ENCODE measurements around the gene PLTP.
"Not testable (repeated sequence)": the region's sequence is repeated elsewhere in the genome, so short reads cannot be mapped to it uniquely, and the experiment has no call there.

Gene PLTP

GRCh38 chr20:45904583-45905504, 7.1 kb downstream of the PLTP start:
- TF ChIP-seq, protein P1, sequence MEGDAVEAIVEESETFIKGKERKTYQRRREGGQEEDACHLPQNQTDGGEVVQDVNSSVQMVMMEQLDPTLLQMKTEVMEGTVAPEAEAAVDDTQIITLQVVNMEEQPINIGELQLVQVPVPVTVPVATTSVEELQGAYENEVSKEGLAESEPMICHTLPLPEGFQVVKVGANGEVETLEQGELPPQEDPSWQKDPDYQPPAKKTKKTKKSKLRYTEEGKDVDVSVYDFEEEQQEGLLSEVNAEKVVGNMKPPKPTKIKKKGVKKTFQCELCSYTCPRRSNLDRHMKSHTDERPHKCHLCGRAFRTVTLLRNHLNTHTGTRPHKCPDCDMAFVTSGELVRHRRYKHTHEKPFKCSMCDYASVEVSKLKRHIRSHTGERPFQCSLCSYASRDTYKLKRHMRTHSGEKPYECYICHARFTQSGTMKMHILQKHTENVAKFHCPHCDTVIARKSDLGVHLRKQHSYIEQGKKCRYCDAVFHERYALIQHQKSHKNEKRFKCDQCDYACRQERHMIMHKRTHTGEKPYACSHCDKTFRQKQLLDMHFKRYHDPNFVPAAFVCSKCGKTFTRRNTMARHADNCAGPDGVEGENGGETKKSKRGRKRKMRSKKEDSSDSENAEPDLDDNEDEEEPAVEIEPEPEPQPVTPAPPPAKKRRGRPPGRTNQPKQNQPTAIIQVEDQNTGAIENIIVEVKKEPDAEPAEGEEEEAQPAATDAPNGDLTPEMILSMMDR (IDR thresholded peaks at IDR 0.05; ENCODE audit: borderline replicate concordance, control extremely low read depth, extremely low read depth, insufficient read depth, missing control alignments) = no peak

GRCh38 chr20:45902199-45902701, 9.7 kb downstream of the PLTP start:
- in situ Hi-C loops (cut with MboI; ENCODE audit: low sequenced_read_pairs, unreplicated experiment) = no loop called here
- TF ChIP-seq, protein P1 (IDR thresholded peaks at IDR 0.05; ENCODE audit: borderline replicate concordance, control extremely low read depth, extremely low read depth, insufficient read depth, missing control alignments) = no peak
- DNase-seq (ENCODE audit: low spot score) = no peak

More at GRCh38 chr20:45904583-45905504, 7.1 kb downstream of the PLTP start:
- in situ Hi-C loops (cut with MboI; ENCODE audit: low sequenced_read_pairs, unreplicated experiment) = no loop called here
- DNase-seq (ENCODE audit: low spot score) = no peak

DNA sequence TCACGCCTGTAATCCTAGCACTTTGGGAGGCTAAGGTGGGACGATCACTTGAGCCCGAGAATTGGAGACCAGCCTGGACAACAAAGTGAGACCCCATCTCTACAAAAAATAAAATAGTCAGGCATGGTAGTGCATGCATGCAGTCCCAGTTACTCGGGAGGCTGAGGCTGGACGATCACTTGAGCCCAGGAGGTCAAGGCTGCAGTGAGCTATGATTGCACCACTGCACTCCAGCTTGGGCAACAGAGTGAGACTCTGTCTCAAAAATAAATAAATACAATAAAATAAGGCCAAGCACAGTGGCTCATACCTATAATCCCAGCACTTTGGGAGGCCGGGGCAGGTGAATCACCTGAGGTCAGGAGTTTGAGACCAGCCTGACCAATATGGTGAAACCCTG, 10.6 kb downstream of the PLTP start:
- DNase-seq (ENCODE audit: low spot score); in situ Hi-C loops (cut with MboI; ENCODE audit: low sequenced_read_pairs, unreplicated experiment): not testable (repeated sequence)

DNA sequence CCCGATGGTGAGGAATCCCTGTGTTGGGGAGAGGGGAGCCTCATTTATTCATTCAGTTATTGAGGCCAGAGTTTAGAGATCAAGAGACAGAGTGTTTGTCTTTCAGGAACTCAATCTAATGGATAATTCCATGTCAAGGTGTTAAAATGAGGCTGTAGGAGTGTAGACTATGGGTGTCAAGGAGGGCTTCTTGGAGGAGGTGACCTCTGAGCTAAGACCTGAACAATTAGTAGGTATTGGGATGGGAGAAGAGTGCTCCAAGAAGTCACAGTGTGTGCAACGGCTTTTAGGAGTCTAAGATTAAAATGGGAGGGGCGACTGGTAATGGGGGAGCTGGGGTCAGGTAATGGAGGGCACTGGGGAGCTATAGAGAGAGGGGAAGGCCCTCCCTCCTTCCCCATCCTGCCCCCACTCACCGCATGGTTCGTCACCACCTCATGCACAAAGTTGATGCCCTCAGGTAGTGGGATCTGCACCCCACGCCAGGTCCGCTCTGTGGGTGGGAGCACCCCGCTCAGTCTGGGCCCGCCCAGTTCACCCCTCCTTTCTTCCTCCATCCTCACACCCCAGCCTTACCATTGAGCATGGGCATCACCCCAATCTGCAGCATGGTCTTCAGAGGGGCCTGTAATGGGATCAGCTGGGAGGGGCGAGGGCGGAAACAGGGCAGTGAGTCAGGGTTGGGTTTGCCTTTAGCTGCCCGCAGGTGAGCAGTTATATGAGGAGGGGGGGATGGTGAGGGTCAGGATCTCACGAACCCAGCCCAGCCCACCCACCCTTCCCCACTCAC, 12.7 kb downstream of the PLTP start:
- no peak for DNase-seq (ENCODE audit: low spot score)
- TF ChIP-seq, protein P1 (IDR thresholded peaks at IDR 0.05; ENCODE audit: borderline replicate concordance, control extremely low read depth, extremely low read depth, insufficient read depth, missing control alignments) = no peak
- in situ Hi-C loops (cut with MboI; ENCODE audit: low sequenced_read_pairs, unreplicated experiment) = no loop called here

DNA sequence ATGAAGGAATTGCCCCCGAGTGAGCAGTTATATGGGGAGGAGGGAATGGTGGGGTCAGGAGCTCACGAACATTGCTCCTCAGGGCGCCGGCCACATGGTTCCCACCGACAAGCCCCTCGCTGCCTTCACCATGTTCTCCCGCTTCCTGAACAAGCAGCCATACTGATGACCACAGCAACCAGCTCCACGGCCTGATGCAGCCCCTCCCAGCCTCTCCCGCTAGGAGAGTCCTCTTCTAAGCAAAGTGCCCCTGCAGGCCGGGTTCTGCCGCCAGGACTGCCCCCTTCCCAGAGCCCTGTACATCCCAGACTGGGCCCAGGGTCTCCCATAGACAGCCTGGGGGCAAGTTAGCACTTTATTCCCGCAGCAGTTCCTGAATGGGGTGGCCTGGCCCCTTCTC, 13.7 kb downstream of the PLTP start:
- DNase-seq (ENCODE audit: low spot score) = no peak

GRCh38 chr20:45897692-45898091, 14.3 kb downstream of the PLTP start:
- DNase-seq (ENCODE audit: low spot score) = no peak
- in situ Hi-C loops (cut with MboI; ENCODE audit: low sequenced_read_pairs, unreplicated experiment) = no loop called here
- TF ChIP-seq, protein P1 (IDR thresholded peaks at IDR 0.05; ENCODE audit: borderline replicate concordance, control extremely low read depth, extremely low read depth, insufficient read depth, missing control alignments) = no peak

More for the DNA sequence above, 13.7 kb downstream of the PLTP start:
- in situ Hi-C loops (cut with MboI; ENCODE audit: low sequenced_read_pairs, unreplicated experiment) = no loop called here
- TF ChIP-seq, protein P1 (IDR thresholded peaks at IDR 0.05; ENCODE audit: borderline replicate concordance, control extremely low read depth, extremely low read depth, insufficient read depth, missing control alignments) = no peak
